Placental epithelial cell (primary cell): ENCODE measurements around the gene SRM. TPM values are rescaled to one million over a fixed set of nuclear protein-coding genes. Genes with fewer than 3 reads are reported as not detected.

Experiments
- total RNA-seq: library from RNA; depleted of rRNA; stranded (reverse); fragments of >200 nt; gene quantifications from 2 replicates; pipeline ENCODE4 v1.2.3, GENCODE V29; 2012

Gene SRM
- 15.7 and 35.9 TPM in 2 replicates for total RNA-seq

GRCh38 chr1:11059968-11060830, at the start of gene SRM:
Gene SRM, minus strand, starts transcription at chr1:11060018. Its CDS starts 75 bp downstream, at chr1:11059943.

GRCh38 chr1:11099310-11100148, 39.7 kb upstream of the SRM start, which contains the start of gene EXOSC10:
Gene EXOSC10, minus strand, starts transcription at chr1:11099869. Its CDS starts 38 bp downstream, at chr1:11099831.

GRCh38 chr1:11046625-11047365, 13.0 kb downstream of the SRM start, which contains the start of gene MASP2:
Gene MASP2, minus strand, starts transcription at chr1:11047239. Its CDS starts 32 bp downstream, at chr1:11047207.

GRCh38 chr1:11012260-11013159, 47.3 kb downstream of the SRM start, which contains the start of gene TARDBP:
Gene TARDBP, plus strand, starts transcription at chr1:11012654. Its CDS starts 1,074 bp downstream, at chr1:11013728.

Other genes starting within 250 kb of the SRM start
- gene TARDBP, start 47.4 kb downstream of the SRM start, total RNA-seq, result 44.9 and 82.8 TPM in 2 replicates
- gene MASP2, start 12.8 kb downstream of the SRM start, total RNA-seq, result not detected in 2 replicates
- 43.2 and 61.4 TPM in 2 replicates for gene EXOSC10, start 39.9 kb upstream of the SRM start, total RNA-seq
- not detected in 2 replicates for gene ANGPTL7, start 129.3 kb upstream of the SRM start, total RNA-seq
- gene MTOR, start 202.5 kb upstream of the SRM start, total RNA-seq, result 30.2 and 57.4 TPM in 2 replicates
- gene UBIAD1, start 213.2 kb upstream of the SRM start, total RNA-seq, result 6.3 and 13.3 TPM in 2 replicates